HS-5 (cell line): Measurements from ENCODE around the gene TMEM267.
"Not testable (repeated sequence)": the region's sequence is repeated elsewhere in the genome, so short reads cannot be mapped to it uniquely, and the experiment has no call there.

Source experiments
- DNase-seq: peaks from one replicate; pipeline ENCODE4 v3.0.0-alpha.2; 2012; ENCODE audit warnings: low read depth

Gene TMEM267

DNA sequence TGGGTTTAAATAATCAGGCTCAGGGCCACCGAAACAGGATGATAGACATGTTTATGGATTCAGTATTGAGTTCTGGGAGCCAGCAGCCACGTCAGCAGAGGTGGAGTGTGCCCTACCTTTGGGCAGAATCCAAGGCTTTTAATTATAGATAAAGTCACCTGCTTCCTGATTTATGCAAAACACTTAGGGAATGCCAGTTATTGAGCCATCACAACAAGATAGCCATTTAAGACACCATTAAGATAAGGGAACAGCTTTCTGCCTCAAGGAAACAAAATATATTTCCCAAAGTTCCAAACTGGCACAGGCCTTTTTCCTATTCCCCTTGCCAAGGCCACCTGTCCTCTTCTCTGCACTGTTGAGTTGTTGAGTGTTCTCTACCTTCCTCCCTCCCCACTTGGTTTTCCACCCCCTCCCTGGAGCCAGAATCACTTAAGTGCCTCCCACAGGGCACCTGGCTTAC lies 73.8 kb downstream of the TMEM267 start:
- DNase-seq: no peak

- not testable (repeated sequence) for DNase-seq
These were observed 81.1 kb downstream of the TMEM267 start for GRCh38 chr5:43402524-43403066.

DNA sequence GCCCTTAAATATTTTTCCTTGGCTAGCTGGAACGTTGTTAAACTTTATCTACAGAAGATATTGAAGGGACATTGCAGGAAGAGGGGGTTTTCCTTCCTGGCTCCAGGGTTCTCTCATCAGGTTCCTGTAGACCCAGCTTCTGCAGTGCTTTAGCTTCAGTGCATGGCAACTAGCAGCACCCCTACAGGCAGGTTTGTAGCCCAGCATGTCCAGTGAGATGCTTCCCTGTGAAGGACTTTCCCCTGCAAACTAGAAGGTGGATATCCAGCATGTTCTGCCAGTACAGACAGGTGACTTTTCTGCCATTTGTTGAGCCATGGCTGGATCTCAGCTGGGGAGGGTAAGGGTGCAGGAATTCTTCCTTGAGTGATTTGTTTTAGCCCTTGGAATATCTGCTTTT lies 81.8 kb downstream of the TMEM267 start:
- no peak for DNase-seq

DNA sequence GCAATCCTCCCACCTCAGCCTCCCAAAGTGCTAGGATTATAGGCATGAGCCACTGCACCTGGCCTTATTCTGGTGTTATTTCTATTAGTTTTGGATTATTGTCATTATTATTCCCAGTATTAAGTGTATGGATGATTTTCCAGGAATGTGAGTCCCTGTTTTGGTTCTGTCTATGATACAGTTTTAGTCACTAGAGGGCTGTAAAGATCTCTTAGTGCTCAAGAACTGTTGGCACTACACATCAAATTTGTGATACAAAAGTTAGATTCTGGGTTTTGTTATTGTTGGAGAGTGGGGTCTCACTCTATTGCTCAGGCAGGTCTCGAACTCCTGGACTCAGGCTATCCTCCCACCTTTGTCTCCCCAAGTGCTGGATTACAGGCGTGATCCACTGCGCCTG lies 83.6 kb downstream of the TMEM267 start:
- DNase-seq: no peak

DNA sequence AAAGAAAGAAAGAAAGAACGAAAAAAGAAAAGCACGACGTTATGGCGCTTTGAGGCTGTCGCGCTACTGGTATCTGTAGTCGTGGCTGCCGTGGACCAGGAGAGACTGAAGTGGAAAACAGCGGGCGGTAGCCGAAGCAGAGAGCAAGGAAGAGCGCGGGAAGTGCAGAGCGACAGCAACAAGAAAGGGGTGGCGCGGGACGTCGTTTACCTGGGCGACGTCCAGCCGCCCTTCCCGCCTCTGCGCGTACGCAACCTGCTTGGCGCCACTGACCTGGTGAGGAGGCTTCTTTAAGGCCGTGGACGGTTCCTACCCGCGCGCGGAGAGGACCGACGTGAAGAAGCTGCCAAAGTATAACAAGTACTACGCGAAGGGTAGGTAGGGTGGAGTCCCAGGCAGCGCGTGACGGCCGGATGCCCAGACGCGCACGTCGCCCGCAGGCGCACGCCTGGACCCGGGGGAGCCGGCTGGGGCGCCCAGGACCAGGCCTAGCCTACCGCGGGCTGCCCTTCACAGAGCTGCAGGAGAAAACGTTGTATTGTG lies 86.8 kb downstream of the TMEM267 start:
- peak; percentile 49 for DNase-seq
